ENCODE measurements around the gene SGPP2.
A peak's percentile ranks its signal among the peaks of the same experiment; 100 is the strongest.
"Not testable (repeated sequence)": the region's sequence is repeated elsewhere in the genome, so short reads cannot be mapped to it uniquely, and the experiment has no call there.

The SGPP2 gene

DNA sequence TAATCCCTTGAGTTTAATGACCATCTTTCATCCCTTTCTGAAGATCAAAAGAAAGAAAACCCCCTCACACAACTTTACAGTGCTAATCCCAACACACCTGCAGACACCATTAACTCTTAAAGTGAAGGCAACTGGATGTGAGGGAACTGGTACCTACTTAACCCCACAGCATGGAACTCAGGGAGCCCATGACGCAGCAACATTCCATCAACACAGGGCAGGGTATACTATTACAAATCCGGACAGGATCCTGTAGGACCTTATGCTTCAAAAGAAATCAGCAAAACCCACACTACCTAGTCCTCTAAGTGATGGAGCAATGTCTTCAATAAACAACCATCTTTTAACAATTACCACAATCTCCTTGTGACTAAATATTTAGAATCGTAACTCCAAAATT is 153.0 kb downstream of the SGPP2 start:
- TF ChIP-seq, protein P1, sequence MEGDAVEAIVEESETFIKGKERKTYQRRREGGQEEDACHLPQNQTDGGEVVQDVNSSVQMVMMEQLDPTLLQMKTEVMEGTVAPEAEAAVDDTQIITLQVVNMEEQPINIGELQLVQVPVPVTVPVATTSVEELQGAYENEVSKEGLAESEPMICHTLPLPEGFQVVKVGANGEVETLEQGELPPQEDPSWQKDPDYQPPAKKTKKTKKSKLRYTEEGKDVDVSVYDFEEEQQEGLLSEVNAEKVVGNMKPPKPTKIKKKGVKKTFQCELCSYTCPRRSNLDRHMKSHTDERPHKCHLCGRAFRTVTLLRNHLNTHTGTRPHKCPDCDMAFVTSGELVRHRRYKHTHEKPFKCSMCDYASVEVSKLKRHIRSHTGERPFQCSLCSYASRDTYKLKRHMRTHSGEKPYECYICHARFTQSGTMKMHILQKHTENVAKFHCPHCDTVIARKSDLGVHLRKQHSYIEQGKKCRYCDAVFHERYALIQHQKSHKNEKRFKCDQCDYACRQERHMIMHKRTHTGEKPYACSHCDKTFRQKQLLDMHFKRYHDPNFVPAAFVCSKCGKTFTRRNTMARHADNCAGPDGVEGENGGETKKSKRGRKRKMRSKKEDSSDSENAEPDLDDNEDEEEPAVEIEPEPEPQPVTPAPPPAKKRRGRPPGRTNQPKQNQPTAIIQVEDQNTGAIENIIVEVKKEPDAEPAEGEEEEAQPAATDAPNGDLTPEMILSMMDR (IDR thresholded peaks at IDR 0.05; ENCODE audit: insufficient read depth, low read depth, low read length, missing control alignments) = no peak
- DNase-seq (ENCODE audit: low read depth) = no peak
- no peak overlapping the region for H3K4me3 ChIP-seq (ENCODE audit: low read depth, low read length)

DNA sequence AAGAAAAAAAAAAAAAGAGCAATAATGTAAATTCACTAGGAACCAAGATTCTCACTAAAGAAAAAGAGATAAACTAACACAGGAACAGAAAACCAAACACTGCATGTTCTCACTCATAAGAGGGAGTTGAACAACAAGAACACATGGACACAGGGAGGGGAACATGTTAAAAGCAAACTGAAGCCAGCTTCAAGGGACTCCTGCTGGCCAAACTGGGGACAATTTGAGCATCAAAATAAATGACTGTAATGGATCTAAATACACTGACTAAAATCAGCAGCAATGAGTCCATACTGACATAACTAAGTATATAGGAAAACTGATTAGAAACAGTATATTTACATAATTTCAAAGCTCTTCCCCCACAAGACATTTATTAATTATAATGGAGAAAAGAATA is 158.6 kb downstream of the SGPP2 start:
- TF ChIP-seq, protein P1 (IDR thresholded peaks at IDR 0.05; ENCODE audit: insufficient read depth, low read depth, low read length, missing control alignments) = no peak
- DNase-seq (ENCODE audit: low read depth) = peak; percentile 21
- no peak overlapping the region for H3K4me3 ChIP-seq (ENCODE audit: low read depth, low read length)

DNA sequence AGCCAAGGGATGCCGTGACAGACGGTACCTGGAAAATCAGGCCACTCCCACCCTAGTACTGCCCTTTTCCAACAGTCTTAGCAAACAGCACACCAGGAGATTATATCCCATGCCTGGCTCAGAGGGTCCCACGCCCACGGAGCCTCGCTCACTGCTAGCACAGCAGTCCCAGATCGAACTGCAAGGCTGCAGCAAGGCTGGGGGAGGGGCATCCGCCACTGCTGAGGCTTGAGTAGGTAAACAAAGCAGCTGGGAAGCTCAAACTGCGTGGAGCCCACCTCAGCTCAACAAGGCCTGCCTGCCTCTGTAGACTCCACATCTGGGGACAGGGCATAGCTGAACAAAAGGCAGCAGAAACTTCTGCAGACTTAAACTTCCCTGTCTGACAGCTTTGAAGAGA is 160.2 kb downstream of the SGPP2 start:
- not testable (repeated sequence) for H3K4me3 ChIP-seq (ENCODE audit: low read depth, low read length); DNase-seq (ENCODE audit: low read depth)

DNA sequence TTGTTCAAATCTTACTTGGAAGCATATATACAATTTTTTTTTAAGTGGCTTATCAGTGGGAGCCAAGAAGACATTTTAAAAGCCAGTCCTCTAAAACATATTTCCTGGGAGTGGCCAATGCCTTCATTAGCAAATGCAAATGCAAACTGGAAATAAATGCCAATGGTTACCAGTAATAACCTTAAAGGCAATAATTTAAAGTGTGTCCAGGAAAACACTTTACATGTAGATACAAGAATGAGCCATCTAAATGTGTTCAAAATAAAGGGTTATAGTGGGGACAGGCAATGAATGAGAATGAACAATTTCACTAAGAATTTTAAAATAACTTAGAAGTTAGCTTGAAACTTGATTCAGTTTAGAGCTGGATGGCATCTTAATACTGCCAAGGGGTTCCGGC is 167.3 kb downstream of the SGPP2 start:
- DNase-seq (ENCODE audit: low read depth) = no peak
- H3K4me3 ChIP-seq (ENCODE audit: low read depth, low read length) = no peak overlapping the region
- TF ChIP-seq, protein P1 (IDR thresholded peaks at IDR 0.05; ENCODE audit: insufficient read depth, low read depth, low read length, missing control alignments) = no peak

DNA sequence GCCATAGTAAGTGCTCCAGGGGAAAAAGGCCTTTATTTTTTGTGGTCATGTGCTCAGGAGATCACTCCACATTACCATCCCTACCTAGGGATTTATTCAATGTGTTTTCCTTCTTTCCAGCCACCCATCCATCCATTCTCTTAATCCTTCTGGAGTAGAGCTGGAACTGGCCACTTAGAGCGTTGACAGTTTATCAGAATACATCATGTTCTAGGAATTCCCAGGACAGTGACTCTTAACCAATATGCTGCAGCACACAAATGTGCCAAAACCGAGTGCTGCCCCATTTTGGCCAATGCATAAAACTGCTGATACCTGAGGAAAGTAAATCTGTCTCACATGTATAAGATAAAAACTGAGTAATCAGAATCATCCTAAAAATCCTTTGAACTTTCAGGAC is 167.8 kb downstream of the SGPP2 start:
- no peak for DNase-seq (ENCODE audit: low read depth)
- H3K4me3 ChIP-seq (ENCODE audit: low read depth, low read length) = no peak overlapping the region
- TF ChIP-seq, protein P1 (IDR thresholded peaks at IDR 0.05; ENCODE audit: insufficient read depth, low read depth, low read length, missing control alignments) = no peak

DNA sequence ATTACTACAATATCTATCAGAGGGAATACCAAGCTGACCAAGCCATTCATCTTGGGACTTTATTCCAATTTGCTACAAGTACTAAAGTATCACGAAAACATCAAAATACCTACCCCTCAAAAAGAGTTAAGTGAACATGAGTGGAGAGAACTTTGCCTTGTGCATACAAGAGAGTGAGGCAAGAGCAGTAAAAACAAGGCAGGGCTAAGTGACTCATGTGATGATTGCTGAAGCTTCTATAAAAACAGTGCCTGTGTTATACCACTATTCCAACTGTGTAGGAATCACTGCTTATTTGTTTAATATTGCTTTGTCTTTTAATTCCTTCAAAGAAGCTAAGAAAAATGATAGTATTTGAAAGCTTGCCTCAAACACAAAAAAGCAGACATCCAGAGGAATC is 170.3 kb downstream of the SGPP2 start:
- H3K4me3 ChIP-seq (ENCODE audit: low read depth, low read length) = no peak overlapping the region
- DNase-seq (ENCODE audit: low read depth) = no peak
- TF ChIP-seq, protein P1 (IDR thresholded peaks at IDR 0.05; ENCODE audit: insufficient read depth, low read depth, low read length, missing control alignments) = no peak

DNA sequence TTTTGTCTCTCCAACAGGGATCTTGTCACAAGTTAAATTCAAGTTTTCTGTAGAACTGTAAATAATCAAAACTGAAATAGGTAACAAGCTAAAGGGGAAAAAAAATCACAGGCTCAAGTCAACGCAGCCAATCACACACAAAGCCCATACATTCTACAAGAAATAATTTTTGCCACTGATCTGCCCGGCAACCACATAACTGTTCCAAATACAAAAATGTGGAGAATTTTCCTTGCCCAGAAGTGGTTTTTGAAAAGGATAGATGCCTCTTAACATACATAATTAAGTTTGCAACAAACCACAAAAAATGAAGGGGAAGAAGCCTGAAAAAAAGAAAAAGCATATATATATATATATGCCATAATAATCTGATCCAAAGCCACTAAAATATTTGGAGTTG is 171.2 kb downstream of the SGPP2 start:
- H3K4me3 ChIP-seq (ENCODE audit: low read depth, low read length) = no peak overlapping the region
- no peak for DNase-seq (ENCODE audit: low read depth)
- TF ChIP-seq, protein P1 (IDR thresholded peaks at IDR 0.05; ENCODE audit: insufficient read depth, low read depth, low read length, missing control alignments) = no peak

Data from GM12865 (cell line).